Fibroblast of mammary gland (primary cell): ENCODE measurements around the gene CLOCK.

Experiments used
- DNase-seq: peaks from one replicate; pipeline ENCODE4 v3.0.0-alpha.2; 2010; ENCODE audit warnings: low read depth
- H3K4me3 ChIP-seq: 2 replicates; pipeline ENCODE4 v1.5.1; 2011; ENCODE audit warnings: low read depth, mild to moderate bottlenecking, low read length, moderate library complexity; ENCODE audit not compliant: control insufficient read depth
- TF ChIP-seq, protein P1 (sequence below): conservative IDR thresholded peaks from 2 replicates; pipeline ENCODE4 v1.5.1; 2011; ENCODE audit warnings: low read depth, low read length, inconsistent platforms; ENCODE audit not compliant: control insufficient read depth, insufficient read depth

CLOCK gene

DNA sequence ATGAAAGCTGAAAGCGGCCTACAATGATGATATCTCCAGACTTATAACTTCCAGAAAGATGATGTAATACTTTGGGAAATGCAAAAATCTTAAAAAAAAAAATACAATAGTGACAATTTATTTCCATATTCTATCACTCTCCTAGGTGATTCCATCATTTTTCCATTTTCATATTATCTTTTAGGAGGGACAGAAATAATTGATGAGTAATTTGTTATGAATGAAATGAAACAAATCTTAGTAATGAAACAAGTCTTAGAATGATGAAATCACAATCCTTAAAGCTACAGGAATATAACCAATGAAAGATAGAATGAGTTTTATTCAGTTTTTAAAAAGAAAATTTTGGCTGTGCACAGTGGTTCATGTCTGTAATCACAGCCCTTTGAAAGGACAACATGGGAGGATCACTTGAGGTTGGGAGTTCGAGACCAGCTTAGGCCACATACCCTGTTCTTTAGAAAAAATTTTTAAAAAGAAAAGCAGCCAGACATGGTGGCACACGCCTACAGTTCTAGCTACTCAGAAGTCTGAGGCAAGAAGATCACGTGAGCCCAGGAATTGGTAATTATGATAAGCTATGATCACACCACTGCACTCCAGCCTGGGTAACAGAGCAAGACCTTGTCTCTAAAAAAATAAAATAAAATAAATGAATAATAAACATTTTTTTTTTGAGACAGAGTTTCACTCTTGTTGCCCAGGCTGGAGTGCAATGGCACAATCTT lies 21.7 kb downstream of the CLOCK start:
- DNase-seq = peak; percentile 36
- TF ChIP-seq, protein P1, sequence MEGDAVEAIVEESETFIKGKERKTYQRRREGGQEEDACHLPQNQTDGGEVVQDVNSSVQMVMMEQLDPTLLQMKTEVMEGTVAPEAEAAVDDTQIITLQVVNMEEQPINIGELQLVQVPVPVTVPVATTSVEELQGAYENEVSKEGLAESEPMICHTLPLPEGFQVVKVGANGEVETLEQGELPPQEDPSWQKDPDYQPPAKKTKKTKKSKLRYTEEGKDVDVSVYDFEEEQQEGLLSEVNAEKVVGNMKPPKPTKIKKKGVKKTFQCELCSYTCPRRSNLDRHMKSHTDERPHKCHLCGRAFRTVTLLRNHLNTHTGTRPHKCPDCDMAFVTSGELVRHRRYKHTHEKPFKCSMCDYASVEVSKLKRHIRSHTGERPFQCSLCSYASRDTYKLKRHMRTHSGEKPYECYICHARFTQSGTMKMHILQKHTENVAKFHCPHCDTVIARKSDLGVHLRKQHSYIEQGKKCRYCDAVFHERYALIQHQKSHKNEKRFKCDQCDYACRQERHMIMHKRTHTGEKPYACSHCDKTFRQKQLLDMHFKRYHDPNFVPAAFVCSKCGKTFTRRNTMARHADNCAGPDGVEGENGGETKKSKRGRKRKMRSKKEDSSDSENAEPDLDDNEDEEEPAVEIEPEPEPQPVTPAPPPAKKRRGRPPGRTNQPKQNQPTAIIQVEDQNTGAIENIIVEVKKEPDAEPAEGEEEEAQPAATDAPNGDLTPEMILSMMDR = no peak
- no peak overlapping the region for H3K4me3 ChIP-seq

DNA sequence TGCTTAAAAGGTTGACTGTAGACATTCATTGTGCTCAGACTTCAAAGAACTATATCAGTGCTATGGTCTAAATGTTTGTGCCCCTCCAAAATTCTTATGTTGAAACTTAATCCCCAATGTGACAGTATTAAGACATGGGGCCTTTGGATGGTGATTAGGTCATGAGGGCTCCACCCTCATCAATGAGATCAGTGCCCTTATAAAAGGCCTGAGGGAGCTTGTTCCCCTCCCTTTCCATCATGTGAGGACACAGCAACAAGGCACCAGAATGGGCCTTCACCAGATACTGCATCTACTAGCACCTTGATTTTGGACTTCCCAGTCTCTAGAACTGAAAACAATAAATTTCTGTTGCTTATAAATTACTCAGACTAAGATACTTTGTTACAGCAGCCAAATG lies 28.3 kb downstream of the CLOCK start:
- TF ChIP-seq, protein P1 = no peak
- no peak overlapping the region for H3K4me3 ChIP-seq
- no peak for DNase-seq

DNA sequence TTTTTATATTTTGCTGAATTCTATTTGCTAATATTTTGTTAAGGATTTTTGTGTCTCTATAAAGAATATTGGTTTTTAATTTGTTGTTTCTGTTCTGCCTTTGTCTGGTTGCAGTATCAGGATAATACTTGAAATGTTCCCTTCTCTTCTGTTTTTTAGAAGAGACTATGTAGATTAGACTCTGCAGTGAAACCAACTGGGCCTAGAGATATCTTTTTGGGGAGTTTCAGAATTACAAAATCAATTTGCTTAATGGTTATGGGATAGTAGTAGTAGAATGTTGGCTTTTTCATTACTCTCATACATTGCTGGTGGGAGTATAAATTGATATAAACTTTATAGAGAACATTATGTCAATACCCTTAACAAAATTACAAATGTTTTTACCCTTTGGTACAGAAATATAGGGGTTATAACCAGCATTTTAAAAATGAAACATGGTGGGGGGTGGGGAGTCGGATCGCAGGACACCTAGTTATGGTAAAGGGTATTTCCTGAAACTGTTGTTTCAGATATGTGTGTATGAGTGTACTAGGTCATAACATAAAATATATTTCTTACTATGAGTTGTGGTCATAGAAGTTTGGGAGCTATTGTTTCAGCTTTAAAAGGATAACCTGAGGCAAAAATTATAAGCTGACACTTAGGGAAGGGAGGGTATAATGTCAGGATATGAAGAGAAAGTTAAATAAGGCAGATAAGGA lies 29.0 kb downstream of the CLOCK start:
- TF ChIP-seq, protein P1 = no peak
- H3K4me3 ChIP-seq = no peak overlapping the region
- DNase-seq = no peak

DNA sequence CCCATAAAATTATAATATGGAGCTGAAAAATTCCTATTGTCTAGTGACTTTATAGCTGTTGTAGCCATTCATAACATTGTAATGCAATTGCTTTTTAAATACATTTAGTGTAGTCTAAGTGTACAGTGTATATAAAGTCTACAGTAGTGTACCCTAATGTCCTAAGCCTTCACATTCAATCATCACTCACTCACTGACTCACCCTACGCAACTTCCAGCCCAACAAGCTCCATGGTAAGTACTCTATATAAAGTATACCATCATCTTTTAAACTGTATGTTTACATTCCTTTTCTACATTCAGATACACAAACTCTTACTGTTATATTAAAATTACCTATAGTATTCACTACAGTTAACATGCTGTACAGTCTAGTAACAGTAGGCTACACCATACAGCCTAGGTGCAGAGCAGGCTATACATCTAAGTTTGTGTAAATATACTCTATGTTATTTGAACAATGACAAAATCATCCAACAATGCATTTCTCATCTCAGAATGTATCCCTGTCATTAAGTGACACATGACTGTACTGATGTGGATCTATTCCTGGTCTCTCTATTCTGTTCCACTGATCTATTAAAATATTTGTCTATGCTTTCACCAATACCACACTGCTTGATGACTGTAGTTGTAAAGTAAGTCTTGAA lies 33.7 kb downstream of the CLOCK start:
- H3K4me3 ChIP-seq = no peak overlapping the region
- peak; percentile 11 for DNase-seq
- TF ChIP-seq, protein P1 = no peak

DNA sequence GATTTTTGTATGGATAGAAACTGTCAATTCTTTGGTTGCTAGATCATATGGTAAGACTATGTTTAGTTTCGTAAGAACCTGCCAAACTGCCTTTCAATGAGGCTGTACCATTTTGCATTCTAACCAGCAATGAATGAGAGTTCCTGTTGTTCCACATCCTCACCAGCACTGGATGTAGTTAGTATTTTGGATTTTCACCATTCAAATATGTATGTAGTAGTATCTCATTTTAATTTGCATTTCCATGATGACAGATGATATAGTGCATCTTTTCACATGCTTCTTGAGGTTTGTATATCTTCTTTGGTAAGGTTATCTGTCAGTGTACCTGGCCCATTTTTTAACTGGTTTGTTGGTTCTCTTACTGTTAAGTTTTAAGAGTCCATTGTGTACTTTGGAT lies 34.6 kb downstream of the CLOCK start:
- no peak for DNase-seq
- TF ChIP-seq, protein P1 = no peak
- no peak overlapping the region for H3K4me3 ChIP-seq

DNA sequence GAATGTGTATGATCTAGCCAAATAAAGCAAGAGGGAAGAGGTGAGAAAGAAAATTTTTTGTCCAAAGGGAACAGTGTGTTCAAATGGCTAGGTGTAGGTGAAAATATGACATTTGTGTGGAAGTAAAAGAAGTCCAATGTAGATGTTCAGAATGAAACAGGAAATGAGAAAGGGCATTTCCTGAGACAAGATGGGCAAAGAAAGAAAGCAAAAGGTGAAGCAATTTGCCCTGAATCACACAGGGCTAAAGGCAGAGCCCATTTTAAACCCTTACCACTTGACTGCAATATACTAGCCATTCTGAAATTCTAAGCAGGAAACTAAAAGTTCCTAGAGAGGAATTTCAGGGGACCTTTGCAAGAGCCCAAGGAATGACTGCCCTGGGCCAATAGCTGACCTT lies 36.0 kb downstream of the CLOCK start:
- DNase-seq = no peak
- TF ChIP-seq, protein P1 = no peak
- no peak overlapping the region for H3K4me3 ChIP-seq
